ENCODE results near the gene BANF2. TPM values are rescaled to one million over a fixed set of nuclear protein-coding genes. Genes with fewer than 3 reads are reported as not detected.

The BANF2 gene
- total RNA-seq, 1 experiment from 2014 or later = not detected

DNA sequence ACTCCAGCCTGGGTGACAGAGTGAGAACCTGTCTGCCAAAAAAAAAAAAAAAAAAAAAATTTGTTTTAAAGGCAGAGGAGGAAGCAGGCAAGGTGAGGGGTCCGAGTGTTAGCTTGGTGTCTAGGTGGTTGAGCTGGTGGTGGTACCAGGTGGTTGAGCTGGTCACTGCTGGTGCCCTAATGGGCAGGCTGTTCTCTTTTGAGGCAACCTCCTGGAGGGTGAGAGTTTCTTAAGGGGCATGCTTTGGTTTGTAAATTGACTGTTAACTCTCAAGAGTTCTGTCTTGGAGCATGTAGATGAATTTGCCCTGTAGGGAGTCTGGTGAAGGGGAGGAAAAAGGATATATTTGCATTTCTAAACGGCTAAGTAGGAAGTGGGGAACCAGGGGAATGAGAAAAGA, 52.7 kb downstream of the BANF2 start (continued):
- TF ChIP-seq SP1 (IDR thresholded peaks at IDR 0.05; ENCODE audit: low read depth) (no peak), YY1 (IDR thresholded peaks at IDR 0.05; ENCODE audit: extremely low read depth, insufficient replicate concordance, low read depth, low read length) (no peak), EZH2 (IDR thresholded peaks at IDR 0.05) (no peak), ZFX (IDR thresholded peaks at IDR 0.05) (no peak), EGR1 (IDR thresholded peaks at IDR 0.05; ENCODE audit: low read depth) (no peak)
- TF ChIP-seq, protein P1, sequence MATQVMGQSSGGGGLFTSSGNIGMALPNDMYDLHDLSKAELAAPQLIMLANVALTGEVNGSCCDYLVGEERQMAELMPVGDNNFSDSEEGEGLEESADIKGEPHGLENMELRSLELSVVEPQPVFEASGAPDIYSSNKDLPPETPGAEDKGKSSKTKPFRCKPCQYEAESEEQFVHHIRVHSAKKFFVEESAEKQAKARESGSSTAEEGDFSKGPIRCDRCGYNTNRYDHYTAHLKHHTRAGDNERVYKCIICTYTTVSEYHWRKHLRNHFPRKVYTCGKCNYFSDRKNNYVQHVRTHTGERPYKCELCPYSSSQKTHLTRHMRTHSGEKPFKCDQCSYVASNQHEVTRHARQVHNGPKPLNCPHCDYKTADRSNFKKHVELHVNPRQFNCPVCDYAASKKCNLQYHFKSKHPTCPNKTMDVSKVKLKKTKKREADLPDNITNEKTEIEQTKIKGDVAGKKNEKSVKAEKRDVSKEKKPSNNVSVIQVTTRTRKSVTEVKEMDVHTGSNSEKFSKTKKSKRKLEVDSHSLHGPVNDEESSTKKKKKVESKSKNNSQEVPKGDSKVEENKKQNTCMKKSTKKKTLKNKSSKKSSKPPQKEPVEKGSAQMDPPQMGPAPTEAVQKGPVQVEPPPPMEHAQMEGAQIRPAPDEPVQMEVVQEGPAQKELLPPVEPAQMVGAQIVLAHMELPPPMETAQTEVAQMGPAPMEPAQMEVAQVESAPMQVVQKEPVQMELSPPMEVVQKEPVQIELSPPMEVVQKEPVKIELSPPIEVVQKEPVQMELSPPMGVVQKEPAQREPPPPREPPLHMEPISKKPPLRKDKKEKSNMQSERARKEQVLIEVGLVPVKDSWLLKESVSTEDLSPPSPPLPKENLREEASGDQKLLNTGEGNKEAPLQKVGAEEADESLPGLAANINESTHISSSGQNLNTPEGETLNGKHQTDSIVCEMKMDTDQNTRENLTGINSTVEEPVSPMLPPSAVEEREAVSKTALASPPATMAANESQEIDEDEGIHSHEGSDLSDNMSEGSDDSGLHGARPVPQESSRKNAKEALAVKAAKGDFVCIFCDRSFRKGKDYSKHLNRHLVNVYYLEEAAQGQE (IDR thresholded peaks at IDR 0.05; ENCODE audit: low read depth) = no peak
- TF ChIP-seq, protein P2, sequence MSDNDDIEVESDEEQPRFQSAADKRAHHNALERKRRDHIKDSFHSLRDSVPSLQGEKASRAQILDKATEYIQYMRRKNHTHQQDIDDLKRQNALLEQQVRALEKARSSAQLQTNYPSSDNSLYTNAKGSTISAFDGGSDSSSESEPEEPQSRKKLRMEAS (IDR thresholded peaks at IDR 0.05) = no peak

GRCh38 chr20:17753516-17753915, 53.8 kb downstream of the BANF2 start:
- no peak for TF ChIP-seq SRF (IDR thresholded peaks at IDR 0.05; ENCODE audit: low read depth)
- TF ChIP-seq TCF7L2 (IDR thresholded peaks at IDR 0.05; ENCODE audit: borderline replicate concordance, extremely low read depth, insufficient read depth, insufficient read length) = no peak
- TF ChIP-seq, protein P3, sequence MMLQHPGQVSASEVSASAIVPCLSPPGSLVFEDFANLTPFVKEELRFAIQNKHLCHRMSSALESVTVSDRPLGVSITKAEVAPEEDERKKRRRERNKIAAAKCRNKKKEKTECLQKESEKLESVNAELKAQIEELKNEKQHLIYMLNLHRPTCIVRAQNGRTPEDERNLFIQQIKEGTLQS (IDR thresholded peaks at IDR 0.05) = no peak
- TF ChIP-seq POLR2AphosphoS5 (IDR thresholded peaks at IDR 0.05; ENCODE audit: low read depth, low read length) = no peak
- TF ChIP-seq EGR1 (IDR thresholded peaks at IDR 0.05; ENCODE audit: low read depth) = no peak
- TF ChIP-seq EZH2phosphoT487 (IDR thresholded peaks at IDR 0.05; ENCODE audit: borderline replicate concordance) = no peak
- TF ChIP-seq ZNF274 (IDR thresholded peaks at IDR 0.05; ENCODE audit: low read depth, low read length) = no peak
- TF ChIP-seq, protein P2 (IDR thresholded peaks at IDR 0.05) = no peak
- TF ChIP-seq SP1 (IDR thresholded peaks at IDR 0.05; ENCODE audit: low read depth) = no peak
- Histone ChIP-seq H4K20me1 (ENCODE audit: insufficient read depth) (no peaks in the 10 kb centered on the region), H3K9me2 (ENCODE audit: insufficient read depth) (no peaks in the 10 kb centered on the region), H3K36me3 (ENCODE audit: control insufficient read depth in 1 of 2, insufficient read depth in 2 of 2, low read length in 2 of 2) (no peaks in the 10 kb centered on the region), H3K4me2 (ENCODE audit: low read length) (no peak overlapping the region), H3K27ac (ENCODE audit: low read depth, low read length) (no peak overlapping the region), H2AFZ (ENCODE audit: low read depth, low read length, poor library complexity, severe bottlenecking) (no peak overlapping the region), H3K79me2 (ENCODE audit: insufficient read depth, low read length) (no peaks in the 10 kb centered on the region), H3K9me3 (ENCODE audit: control insufficient read depth in 1 of 2, insufficient read depth in 1 of 2, low read depth in 1 of 2, low read length in 2 of 2) (no peaks in the 10 kb centered on the region), H3K27me3 (ENCODE audit: insufficient read depth, low read length) (no peaks in the 10 kb centered on the region), H3K4me1 (ENCODE audit: control insufficient read depth in 1 of 2, insufficient read depth in 2 of 2, low read length in 2 of 2) (0 out of 4 replicates have a peak, but pooled peaks cover 0 to under 1% of the 10 kb centered on the region in 2 experiments), H3K9ac (ENCODE audit: low read length) (no peak overlapping the region), H3K4me3 (replicated peaks in 1 of 2; ENCODE audit: low read depth in 1 of 2, low read length in 2 of 2) (no peak overlapping the region)
- intact Hi-C loops (cut with micrococcal nuclease) = no loop called here
- RAD21 ChIA-PET (ENCODE audit: low non-redundant PET in 1 of 2, low total read pairs in 2 of 2, uncharacterized antibody in 2 of 2, unreplicated experiment in 2 of 2) = no interaction called here
- CTCF ChIA-PET = no interaction called here
- ATAC-seq = no peak
- POLR2A ChIA-PET = no interaction called here
- no peak for DNase-seq (ENCODE audit: low read depth, low spot score)
- BruUV-seq (replicated peaks) = no TSS peak

Data from HCT116 (cell line).